Measurements from ENCODE around the gene AZGP1.
"Not testable (repeated sequence)": the region's sequence is repeated elsewhere in the genome, so short reads cannot be mapped to it uniquely, and the experiment has no call there.

DNA sequence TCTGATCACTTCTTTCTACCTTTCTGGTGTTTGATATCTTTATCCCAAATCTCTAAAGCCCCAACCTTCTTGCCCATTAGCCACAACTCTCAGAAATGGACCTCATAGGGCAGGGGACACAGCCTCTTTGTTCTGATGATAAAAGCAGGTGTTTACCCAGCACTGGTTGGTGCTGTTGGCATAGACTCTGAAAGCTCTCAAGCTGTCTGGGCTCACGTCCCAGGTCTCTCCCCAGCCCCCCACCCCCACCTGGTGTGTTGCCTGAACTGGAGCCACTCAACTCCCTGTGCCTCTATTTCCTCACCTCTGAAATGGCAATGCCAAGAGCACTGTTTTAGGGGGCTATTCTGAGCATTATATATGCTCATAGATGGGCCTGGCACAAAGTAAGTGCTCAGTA lies 6.0 kb downstream of the AZGP1 start:
- not testable (repeated sequence) for TF ChIP-seq POLR2A (IDR thresholded peaks at IDR 0.05)
- TF ChIP-seq, protein P1, sequence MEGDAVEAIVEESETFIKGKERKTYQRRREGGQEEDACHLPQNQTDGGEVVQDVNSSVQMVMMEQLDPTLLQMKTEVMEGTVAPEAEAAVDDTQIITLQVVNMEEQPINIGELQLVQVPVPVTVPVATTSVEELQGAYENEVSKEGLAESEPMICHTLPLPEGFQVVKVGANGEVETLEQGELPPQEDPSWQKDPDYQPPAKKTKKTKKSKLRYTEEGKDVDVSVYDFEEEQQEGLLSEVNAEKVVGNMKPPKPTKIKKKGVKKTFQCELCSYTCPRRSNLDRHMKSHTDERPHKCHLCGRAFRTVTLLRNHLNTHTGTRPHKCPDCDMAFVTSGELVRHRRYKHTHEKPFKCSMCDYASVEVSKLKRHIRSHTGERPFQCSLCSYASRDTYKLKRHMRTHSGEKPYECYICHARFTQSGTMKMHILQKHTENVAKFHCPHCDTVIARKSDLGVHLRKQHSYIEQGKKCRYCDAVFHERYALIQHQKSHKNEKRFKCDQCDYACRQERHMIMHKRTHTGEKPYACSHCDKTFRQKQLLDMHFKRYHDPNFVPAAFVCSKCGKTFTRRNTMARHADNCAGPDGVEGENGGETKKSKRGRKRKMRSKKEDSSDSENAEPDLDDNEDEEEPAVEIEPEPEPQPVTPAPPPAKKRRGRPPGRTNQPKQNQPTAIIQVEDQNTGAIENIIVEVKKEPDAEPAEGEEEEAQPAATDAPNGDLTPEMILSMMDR (IDR thresholded peaks at IDR 0.05) = not testable (repeated sequence)

All from uterus (tissue), 2 donors.